ENCODE measurements around the gene HTR1E.

- no peak for TF ChIP-seq POLR2A (IDR thresholded peaks at IDR 0.05; ENCODE audit: low read depth, low read length)
- TF ChIP-seq POLR2AphosphoS5 (IDR thresholded peaks at IDR 0.05; ENCODE audit: low read depth, low read length), result no peak
- no peak for TF ChIP-seq TAF1 (IDR thresholded peaks at IDR 0.05; ENCODE audit: borderline replicate concordance, low read depth, low read length)
Observed at GRCh38 chr6:86969573-86969972, 32.2 kb downstream of the HTR1E start.
